Anterior cingulate cortex (tissue), 58 donors: ENCODE results near the gene ASB9.
"Not testable (repeated sequence)": the region's sequence is repeated elsewhere in the genome, so short reads cannot be mapped to it uniquely, and the experiment has no call there.

Source experiments
- DNase-seq, 58 donors: peaks; one replicate each; lab custom pipeline; 2025; lab: John Stamatoyannopoulos, UW

Gene ASB9, protein sequence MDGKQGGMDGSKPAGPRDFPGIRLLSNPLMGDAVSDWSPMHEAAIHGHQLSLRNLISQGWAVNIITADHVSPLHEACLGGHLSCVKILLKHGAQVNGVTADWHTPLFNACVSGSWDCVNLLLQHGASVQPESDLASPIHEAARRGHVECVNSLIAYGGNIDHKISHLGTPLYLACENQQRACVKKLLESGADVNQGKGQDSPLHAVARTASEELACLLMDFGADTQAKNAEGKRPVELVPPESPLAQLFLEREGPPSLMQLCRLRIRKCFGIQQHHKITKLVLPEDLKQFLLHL

GRCh38 chrX:15269618-15270521 is at the start of gene ASB9:
TSS of gene ASB9 (minus strand) at chrX:15270083. CDS start at chrX:15269874, 209 bp downstream.
- DNase-seq, result peak in 6 of 58 donors; percentile 0 to 5 (median 0)

DNA sequence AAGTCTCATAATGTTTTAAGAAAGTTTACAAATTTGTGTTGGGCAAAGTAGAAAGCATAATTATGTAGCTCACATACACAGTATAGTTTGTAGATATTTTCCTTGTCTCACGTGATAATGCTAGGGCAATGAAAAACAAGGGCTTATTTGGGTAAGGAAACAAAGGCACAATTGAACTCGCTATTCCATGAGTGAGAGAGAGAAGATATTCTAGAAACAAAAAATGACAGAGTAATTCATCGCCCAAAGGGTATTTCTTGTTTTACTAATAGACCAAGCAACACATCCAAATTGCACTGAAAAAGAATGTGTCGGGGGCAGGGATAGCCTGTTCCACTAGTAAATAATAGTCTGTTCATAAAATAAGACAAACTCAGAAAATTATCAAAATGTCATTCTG is 49.2 kb upstream of the ASB9 start:
- DNase-seq, result peak in 1 of 58 donors; percentile 8

DNA sequence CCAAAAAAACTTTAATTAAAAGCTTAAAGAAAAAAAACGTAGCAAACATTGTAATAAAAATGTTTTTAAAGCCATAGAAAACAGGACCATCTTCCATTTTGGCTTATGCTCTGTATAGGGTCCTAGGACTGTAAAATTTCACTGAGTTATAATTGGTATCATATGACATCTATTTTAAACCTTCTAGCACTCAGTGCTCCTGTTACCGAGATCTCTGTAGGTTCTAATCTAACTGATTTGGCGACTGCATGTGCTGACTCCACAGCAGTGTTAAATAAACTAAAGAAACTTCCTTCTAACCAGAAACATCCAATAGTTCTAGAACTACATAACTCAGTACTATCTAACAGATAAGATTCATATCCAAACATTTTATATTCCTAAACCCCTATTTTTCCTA is 45.6 kb upstream of the ASB9 start, which contains the start of gene ASB11:
Gene ASB11, minus strand, starts transcription at position 132 of the 400 bp plus-strand sequence. Its CDS starts 35 bp downstream, at position 97.
- DNase-seq, result no peak

GRCh38 chrX:15314472-15314871 is 44.6 kb upstream of the ASB9 start:
- DNase-seq, result no peak

- DNase-seq, result no peak
Observed at GRCh38 chrX:15311119-15311518, 41.2 kb upstream of the ASB9 start.

GRCh38 chrX:15310117-15310516 is 40.2 kb upstream of the ASB9 start:
- DNase-seq, result peak in 10 of 58 donors; percentile 0 to 52 (median 6)

DNA sequence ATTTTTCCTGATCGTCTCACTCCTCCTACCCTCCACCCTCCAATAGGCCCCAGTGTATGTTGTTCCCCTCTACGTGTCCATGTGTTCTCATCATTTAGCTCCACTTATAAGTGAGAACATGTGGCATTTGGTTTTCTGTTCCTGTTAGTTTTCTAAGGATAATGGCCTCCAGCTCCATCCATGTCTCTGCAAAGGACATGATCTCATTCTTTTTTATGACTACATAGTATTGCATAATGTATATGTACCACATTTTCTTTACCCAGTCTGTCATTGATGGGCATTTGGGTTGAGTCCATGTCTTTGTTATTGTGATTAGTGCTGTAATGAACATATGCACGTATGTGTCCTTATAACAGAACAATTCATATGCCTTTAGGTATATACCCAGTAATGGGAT is 36.0 kb upstream of the ASB9 start:
- not testable (repeated sequence) for DNase-seq

DNA sequence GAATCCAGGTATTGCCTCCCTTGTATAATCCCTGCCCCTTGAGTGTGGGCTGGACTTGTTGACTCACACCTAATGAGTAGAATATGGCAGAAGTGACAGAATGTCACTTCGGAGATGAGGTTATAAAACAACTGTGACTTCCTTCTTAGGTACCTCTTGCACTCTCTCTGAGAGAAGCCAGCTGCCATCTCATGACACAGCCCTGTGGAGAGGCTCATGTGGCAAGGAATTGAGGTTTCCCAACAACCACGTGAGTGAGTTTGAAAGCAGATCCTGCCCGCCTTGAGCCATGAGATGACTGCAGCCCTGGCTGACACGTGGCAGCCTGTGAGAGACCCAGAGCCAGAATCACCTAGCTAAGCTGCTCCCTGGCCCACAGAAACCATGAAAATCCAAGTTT is 32.0 kb upstream of the ASB9 start:
- DNase-seq, result peak in 3 of 58 donors; percentile 2 to 17 (median 2)

DNA sequence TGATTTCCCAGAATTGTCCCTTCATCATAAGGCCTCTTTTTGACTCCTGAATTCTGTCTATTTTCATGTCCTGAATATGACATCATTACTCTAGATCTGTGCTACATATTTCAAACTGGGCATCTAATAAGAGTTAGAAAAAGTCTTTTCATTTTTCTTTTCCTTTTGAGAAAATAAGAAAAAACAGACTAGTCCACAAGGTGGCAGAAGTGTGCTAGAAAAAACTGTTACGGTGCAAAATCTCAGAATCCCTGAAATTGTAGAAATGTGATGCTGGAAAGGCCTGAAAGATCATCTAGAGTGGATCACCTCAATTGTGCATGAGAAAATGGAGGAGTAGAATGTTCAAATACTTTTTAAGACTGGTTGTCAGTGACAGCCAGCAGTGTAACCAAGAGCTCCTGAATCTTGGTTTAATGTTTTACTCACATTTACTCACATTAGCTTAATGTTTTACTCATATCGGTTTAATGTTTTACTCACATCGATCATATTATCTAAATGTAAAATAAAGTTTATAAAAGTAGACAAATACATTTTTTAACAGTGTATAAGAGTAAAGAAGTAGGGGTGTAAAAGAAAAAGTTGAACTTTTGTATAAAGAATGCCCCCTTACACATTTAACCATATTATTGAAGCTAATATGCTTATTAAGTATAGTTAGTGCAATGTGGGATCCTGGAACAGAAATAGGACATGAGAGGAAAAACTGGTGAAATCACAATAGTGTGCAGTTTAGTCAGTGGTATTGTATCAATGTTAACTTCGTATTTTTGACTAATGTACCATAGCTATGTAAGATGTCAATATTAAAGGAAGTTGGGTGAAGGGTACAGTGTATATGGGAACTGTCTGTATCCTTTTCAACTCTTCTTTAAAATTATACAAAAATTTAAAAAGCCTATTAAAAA is 30.3 kb upstream of the ASB9 start:
- DNase-seq, result peak in 1 of 58 donors; percentile 46

- no peak for DNase-seq
Observed at GRCh38 chrX:15298780-15299179, 28.9 kb upstream of the ASB9 start.

DNA sequence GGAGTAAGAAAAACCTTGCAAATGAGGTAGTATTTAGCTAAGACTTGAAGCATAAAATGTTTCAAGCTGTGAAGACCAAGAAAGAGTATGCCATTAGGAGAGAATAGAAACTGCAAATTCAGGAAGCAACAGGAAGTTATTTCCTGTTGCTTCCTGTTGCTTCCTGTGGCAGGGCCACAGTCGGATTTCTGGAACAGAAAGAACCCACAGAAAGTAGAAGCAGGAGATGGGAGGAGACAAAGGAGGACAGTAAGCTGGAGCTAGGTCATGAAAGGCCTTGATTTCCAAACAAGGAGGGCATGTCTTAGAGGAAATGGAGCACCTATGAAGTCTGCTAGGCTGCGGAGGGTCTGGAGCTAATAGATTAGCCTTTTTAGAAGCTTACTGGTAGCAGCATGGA is 28.3 kb upstream of the ASB9 start:
- no peak for DNase-seq

- DNase-seq, result no peak
Observed at GRCh38 chrX:15293451-15293850, 23.6 kb upstream of the ASB9 start.

DNA sequence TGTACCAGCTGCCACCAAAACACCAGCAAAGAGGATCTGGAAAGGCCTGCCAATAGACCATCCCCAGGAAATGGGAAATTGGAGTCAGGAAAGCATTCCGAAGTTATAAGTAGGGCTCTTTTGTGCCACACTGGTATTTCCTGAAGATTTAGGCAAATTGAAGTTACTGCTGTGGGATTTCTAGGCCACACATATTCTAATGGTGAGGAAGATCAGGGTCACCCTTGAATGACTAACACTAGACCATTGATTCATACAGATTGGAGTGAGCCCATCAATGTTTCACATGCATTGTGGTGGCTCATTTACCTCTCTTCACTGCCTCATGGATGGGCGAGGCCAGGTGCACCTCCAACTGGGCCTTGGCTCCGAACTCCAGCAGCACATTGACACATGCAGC is 23.0 kb upstream of the ASB9 start:
- DNase-seq, result no peak

GRCh38 chrX:15277604-15278003 is 7.7 kb upstream of the ASB9 start:
- DNase-seq, result no peak

- no peak for DNase-seq
Observed at GRCh38 chrX:15274946-15275345, 5.1 kb upstream of the ASB9 start.

DNA sequence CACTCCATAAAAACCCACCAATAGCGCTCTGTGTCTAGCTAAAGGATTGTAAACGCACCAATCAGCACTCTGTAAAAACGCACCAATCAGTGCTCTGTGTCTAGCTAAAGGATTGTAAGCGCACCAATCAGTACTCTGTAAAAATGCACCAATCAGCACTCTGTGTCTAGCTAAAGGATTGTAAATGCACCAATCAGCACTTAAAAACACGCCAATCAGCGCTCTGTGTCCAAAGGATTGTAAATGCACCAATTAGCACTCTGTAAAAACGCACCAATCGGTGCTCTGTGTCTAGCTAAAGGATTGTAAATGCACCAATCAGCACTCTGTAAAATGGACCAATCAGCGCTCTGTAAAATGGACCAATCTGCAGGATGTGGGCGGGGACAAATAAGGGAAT is 3.4 kb upstream of the ASB9 start:
- not testable (repeated sequence) for DNase-seq

DNA sequence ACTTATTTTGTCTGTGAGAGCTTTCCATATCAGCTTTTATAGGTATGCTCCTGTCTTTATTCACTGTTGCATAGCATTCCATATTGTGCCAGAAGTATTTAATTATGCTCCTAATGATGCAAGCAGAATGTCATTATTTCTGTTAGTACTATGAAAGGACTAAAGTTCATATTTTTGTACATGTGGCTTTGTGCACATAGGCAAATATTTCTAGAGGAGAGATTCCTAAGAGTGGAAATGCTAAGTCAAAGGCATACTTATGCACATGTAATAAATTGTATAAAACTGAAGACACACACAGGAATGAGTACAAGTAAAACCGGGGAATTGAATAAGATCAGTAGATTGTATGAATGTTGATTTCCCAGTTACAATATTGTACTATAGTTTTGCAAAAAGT is 1.9 kb upstream of the ASB9 start:
- no peak for DNase-seq

DNA sequence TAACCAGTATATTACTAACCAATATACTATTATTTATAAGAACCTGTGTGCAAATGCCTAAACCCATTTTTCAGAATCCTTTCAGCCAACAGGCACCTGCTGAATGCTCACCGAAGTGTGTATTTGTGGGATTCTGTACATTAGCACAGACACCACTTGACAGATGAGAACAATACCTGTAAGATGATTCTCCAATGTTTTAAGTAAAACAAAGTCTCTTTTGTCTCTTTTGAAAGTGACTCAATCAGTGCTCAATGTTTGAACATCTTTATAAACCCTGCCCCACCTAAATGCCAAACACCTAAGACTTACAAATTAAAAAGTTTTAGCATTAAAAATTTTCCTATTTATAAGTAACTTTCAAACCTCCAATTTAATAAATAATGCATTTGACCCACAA is 763 bp downstream of the ASB9 start:
- DNase-seq, result no peak

DNA sequence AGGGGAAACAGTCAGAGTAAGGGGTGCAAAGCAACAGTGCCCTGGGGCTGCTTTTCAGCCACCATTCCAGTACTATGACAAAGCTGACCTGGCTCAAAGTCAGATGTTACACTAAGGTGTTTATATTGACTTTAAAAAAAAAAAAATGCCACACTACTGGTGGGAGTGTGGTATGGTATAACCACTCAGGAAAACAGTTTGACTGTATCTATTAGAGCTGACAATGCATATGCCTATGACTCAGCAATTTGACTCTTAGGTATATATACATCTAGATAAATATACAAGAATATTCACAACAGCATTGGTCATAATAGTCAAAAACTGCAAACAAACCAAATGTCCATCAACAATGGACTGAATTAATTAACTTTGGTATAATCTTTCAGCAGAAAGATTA is 15.0 kb downstream of the ASB9 start:
- DNase-seq, result no peak

DNA sequence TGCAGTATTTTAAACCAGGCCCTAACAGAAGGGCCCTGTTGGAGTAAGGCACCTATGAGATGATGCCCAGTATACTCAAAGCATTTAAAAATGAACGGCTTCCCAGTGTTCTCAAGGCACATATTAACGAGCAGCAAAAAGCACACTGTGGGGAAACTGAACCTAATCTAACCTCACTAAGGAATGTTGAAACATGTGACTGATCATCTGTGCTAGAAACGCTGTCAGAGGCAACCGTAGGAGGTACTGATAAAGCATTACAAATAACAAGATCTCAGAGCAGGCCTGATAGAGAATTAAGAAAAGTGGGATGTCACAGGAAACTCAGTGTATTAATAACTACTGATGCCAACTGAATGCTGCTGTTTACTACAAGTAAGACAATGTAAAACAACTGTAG is 24.0 kb downstream of the ASB9 start:
- DNase-seq, result no peak

GRCh38 chrX:15244421-15244820 is 25.5 kb downstream of the ASB9 start:
- no peak for DNase-seq
